ENCODE results near the gene LAS1L.
A peak's percentile ranks its signal among the peaks of the same experiment; 100 is the strongest.

LAS1L gene

DNA sequence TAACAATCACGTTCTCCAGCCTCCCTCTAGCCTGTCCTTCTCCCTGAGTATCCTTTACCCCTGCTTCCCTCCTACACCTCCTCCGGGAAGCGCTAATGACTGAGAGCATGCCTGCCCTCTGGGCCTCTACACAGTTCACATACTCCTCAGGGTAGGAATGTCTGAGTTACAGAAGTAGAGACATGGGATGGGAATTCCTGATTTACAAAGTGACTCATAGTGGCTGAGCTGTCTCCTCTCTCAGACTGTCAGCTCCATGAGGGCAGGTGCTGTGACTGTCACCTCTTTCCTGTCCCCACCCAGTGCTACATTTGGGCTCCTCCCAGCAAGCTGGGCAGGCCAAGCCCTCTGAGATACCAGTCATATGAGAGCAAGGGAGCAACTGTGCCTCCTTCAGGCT is 2.6 kb downstream of the LAS1L start:
- H3K9me3 ChIP-seq (ENCODE audit: control insufficient read depth, insufficient read depth, low read length), result no peaks in the 10 kb centered on the region
- H4K20me1 ChIP-seq (ENCODE audit: control insufficient read depth, insufficient read depth, low read depth, low read length), result no peaks in the 10 kb centered on the region
- H3K36me3 ChIP-seq (ENCODE audit: control insufficient read depth, low read length), result peaks cover 38% of the 10 kb centered on the region
- no peaks in the 10 kb centered on the region for H3K27me3 ChIP-seq (ENCODE audit: control insufficient read depth, low read length)
- H3F3A ChIP-seq (ENCODE audit: control insufficient read depth, insufficient read depth), result no peaks in the 10 kb centered on the region; the same call in 1 of the 2 replicates
- no peak overlapping the region for H3K4me3 ChIP-seq (ENCODE audit: low read length)
- peaks cover 16% of the 10 kb centered on the region for H3K4me1 ChIP-seq (ENCODE audit: control insufficient read depth, low read length)
- TF ChIP-seq, protein P1, sequence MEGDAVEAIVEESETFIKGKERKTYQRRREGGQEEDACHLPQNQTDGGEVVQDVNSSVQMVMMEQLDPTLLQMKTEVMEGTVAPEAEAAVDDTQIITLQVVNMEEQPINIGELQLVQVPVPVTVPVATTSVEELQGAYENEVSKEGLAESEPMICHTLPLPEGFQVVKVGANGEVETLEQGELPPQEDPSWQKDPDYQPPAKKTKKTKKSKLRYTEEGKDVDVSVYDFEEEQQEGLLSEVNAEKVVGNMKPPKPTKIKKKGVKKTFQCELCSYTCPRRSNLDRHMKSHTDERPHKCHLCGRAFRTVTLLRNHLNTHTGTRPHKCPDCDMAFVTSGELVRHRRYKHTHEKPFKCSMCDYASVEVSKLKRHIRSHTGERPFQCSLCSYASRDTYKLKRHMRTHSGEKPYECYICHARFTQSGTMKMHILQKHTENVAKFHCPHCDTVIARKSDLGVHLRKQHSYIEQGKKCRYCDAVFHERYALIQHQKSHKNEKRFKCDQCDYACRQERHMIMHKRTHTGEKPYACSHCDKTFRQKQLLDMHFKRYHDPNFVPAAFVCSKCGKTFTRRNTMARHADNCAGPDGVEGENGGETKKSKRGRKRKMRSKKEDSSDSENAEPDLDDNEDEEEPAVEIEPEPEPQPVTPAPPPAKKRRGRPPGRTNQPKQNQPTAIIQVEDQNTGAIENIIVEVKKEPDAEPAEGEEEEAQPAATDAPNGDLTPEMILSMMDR (IDR thresholded peaks at IDR 0.05; ENCODE audit: low read depth, low read length, poor library complexity, severe bottlenecking), result no peak
- no peak for TF ChIP-seq EZH2phosphoT487 (IDR thresholded peaks at IDR 0.05; ENCODE audit: borderline replicate concordance, low read length)
- H3K27ac ChIP-seq (ENCODE audit: low read depth, low read length), result no peak overlapping the region
- H3K9me2 ChIP-seq (replicated peaks; ENCODE audit: control insufficient read depth, low read length), result no peaks in the 10 kb centered on the region
- H3K79me2 ChIP-seq (ENCODE audit: control insufficient read depth, low read length), result peaks cover 38% of the 10 kb centered on the region
- no peak overlapping the region for H3K4me2 ChIP-seq (ENCODE audit: low read length)

DNA sequence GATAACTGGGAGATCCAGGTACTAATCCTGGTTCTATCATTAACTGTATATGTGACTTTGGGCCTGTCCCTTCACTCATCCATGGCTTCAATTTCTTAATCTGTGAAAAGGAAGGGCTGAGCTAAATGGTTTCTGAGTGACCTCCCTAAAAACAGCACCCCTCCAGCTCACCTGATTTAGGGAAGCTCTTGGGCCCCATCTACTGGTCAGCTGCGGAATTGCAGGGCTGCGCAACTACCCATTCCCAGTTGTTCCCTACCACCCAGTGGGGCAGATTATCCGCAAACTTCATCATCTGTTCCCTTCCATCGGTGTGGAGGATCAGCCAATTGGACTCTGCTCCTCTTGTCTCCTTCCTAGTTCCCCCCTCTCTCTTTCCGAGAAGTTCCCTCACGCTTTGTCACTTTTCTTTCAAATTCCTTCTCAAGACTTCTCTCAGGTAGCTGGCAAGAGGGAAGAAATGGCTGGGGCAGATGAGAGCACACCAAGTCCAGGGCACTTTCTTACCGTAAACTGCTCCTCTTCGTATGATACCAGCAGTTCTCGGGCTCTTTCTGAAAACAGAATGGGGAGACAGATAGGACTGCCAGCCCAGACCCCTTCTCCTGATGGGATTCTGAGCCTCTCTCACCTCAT is 5.8 kb downstream of the LAS1L start:
- no peaks in the 10 kb centered on the region for H3K9me3 ChIP-seq (ENCODE audit: control insufficient read depth, insufficient read depth, low read length)
- H3K27ac ChIP-seq (ENCODE audit: low read depth, low read length), result no peak overlapping the region
- H3K4me3 ChIP-seq (ENCODE audit: low read length), result no peak overlapping the region
- peaks cover 13% of the 10 kb centered on the region for H3K4me1 ChIP-seq (ENCODE audit: control insufficient read depth, low read length)
- H3K79me2 ChIP-seq (ENCODE audit: control insufficient read depth, low read length), result peaks cover 30% of the 10 kb centered on the region
- no peak for TF ChIP-seq EZH2phosphoT487 (IDR thresholded peaks at IDR 0.05; ENCODE audit: borderline replicate concordance, low read length)
- TF ChIP-seq, protein P1 (IDR thresholded peaks at IDR 0.05; ENCODE audit: low read depth, low read length, poor library complexity, severe bottlenecking), result peak; percentile 80
- H3K27me3 ChIP-seq (ENCODE audit: control insufficient read depth, low read length), result no peaks in the 10 kb centered on the region
- no peaks in the 10 kb centered on the region for H3K9me2 ChIP-seq (replicated peaks; ENCODE audit: control insufficient read depth, low read length)
- H3K36me3 ChIP-seq (ENCODE audit: control insufficient read depth, low read length), result peaks cover 50% of the 10 kb centered on the region
- H3K4me2 ChIP-seq (ENCODE audit: low read length), result no peak overlapping the region
- no peaks in the 10 kb centered on the region for H4K20me1 ChIP-seq (ENCODE audit: control insufficient read depth, insufficient read depth, low read depth, low read length)
- no peaks in the 10 kb centered on the region; the same call in 1 of the 2 replicates for H3F3A ChIP-seq (ENCODE audit: control insufficient read depth, insufficient read depth)

DNA sequence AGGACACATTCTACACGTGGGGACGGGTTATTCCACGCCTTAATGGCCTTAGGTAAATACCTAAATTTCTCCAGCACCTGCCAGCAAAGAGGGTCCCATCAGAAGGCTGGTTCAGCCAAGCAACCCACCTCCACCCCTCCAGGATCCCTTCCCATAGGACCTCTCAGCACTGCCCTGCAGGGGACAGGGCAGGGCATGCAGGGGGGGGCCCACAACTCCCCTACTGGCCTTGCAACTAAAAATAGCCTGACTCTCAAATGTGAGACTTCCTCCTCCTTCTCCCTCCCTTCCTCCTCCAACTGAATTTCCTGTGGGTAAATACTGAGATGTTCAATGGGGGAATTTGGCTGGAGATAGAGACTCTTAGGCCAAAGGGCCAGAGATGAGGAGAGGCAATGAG is 6.3 kb downstream of the LAS1L start:
- no peaks in the 10 kb centered on the region for H3K27me3 ChIP-seq (ENCODE audit: control insufficient read depth, low read length)
- no peaks in the 10 kb centered on the region for H3K9me3 ChIP-seq (ENCODE audit: control insufficient read depth, insufficient read depth, low read length)
- no peak for TF ChIP-seq EZH2phosphoT487 (IDR thresholded peaks at IDR 0.05; ENCODE audit: borderline replicate concordance, low read length)
- TF ChIP-seq, protein P1 (IDR thresholded peaks at IDR 0.05; ENCODE audit: low read depth, low read length, poor library complexity, severe bottlenecking), result no peak
- H3F3A ChIP-seq (ENCODE audit: control insufficient read depth, insufficient read depth), result no peaks in the 10 kb centered on the region; the same call in 1 of the 2 replicates
- peaks cover 10% of the 10 kb centered on the region for H3K4me1 ChIP-seq (ENCODE audit: control insufficient read depth, low read length)
- no peaks in the 10 kb centered on the region for H4K20me1 ChIP-seq (ENCODE audit: control insufficient read depth, insufficient read depth, low read depth, low read length)
- no peak overlapping the region for H3K4me3 ChIP-seq (ENCODE audit: low read length)
- H3K79me2 ChIP-seq (ENCODE audit: control insufficient read depth, low read length), result peaks cover 25% of the 10 kb centered on the region
- no peak overlapping the region for H3K4me2 ChIP-seq (ENCODE audit: low read length)
- no peak overlapping the region for H3K27ac ChIP-seq (ENCODE audit: low read depth, low read length)
- peaks cover 48% of the 10 kb centered on the region for H3K36me3 ChIP-seq (ENCODE audit: control insufficient read depth, low read length)
- no peaks in the 10 kb centered on the region for H3K9me2 ChIP-seq (replicated peaks; ENCODE audit: control insufficient read depth, low read length)
